HG02870 (cell line): ENCODE data around the gene SLC16A12.
"Not testable (repeated sequence)": the region's sequence is repeated elsewhere in the genome, so short reads cannot be mapped to it uniquely, and the experiment has no call there.

Experiments used
- ATAC-seq: cut with Tn5 transposase; IDR thresholded peaks from one replicate; pipeline ENCODE4 v1.9.1; 2021; ENCODE audit warnings: mild to moderate bottlenecking, moderate library complexity; ENCODE audit not compliant: unreplicated experiment

The SLC16A12 gene

GRCh38 chr10:89549510-89549909, 14.1 kb upstream of the SLC16A12 start:
- no peak for ATAC-seq

DNA sequence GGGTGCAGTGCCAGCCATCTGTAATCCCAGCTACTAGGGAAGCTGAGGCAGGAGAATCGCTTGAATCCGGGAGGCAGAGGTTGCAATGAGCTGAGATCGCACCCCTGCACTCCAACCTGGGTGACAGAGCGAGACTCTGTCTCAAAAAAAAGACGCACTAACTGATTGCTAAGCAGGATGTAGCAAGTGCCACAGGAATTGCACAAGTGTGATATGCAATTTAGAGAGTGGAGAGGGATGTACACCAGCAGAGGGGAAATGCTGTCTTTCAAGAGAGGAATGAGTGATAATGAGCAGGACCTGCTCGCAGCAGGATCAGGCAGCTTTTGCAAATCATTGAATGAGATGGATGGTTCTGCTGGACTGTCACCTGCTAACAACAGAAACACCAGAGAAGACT, 13.3 kb upstream of the SLC16A12 start:
- ATAC-seq = no peak

GRCh38 chr10:89547853-89548513, 12.6 kb upstream of the SLC16A12 start:
- no peak for ATAC-seq

DNA sequence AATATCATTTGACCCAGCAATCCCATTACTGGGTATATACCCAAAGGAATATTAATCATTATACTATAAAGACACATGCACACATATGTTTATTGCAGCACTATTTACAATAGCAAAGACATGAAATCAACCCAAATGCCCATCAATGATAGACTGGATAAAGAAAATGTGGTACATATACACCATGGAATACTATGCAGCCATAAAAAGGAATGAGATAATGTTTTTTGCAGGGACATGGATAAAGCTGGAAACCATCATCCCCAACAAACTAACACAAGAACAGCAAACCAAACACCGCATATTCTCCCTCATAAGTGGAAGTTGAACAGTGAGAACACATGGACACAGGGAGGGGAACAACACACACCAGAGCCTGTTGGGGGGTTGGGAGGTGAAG, 11.3 kb upstream of the SLC16A12 start:
- ATAC-seq = not testable (repeated sequence)

GRCh38 chr10:89543841-89544240, 8.4 kb upstream of the SLC16A12 start:
- no peak for ATAC-seq

- no peak for ATAC-seq
These were observed 5.1 kb upstream of the SLC16A12 start for GRCh38 chr10:89540420-89540949.

DNA sequence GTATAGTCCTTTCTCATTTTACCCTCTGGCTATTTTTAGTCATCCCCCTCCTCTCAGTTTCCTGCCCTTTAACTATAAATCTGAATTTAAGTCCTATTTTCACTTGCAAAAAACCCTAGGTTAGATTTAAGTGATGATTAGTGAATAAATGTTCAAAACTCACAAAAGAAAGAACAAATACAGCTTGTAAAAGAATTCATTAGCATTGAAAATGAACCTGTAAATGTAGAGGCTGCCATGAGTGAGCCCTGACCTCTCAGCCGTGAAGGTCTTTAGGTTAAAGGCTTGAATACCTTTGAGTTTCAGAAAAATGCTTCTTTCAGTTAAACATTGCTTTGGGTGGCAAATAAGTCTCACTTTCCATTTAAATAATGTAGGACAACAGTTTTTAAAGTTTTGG, 2.0 kb upstream of the SLC16A12 start:
- no peak for ATAC-seq

DNA sequence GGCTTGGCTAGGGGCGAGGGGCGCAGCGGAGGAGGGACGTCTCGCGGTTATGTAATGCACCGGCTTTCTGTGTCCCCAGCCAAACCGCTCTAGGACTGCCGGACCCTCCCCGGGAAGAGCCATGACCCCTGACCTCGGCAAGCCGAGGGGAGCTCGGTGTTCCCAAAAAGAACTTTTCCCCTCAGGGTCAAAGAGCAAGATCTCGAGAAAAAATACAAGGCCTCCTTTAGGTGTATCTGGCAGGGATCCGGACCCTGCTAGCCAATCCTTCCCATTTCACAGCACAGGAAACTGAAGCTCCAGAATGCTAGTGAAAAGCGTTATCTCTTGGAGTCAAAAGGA, 590 bp upstream of the SLC16A12 start:
- no peak for ATAC-seq

DNA sequence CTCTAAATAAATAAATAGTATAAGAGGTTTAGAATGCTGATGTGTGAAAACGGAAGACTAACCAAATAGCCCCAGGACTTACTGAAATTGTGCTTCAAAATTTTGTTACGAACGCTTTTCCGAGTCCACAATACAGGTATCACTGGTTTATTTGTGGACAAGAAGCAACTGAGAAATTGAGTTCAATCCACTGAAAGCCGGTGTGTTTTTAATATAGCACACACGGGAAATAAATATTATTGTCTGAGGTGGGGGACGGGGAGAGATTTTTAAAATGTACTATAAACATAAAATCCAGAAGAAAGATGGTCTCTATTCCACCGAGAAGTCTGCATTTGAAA, 598 bp downstream of the SLC16A12 start:
- ATAC-seq = no peak

DNA sequence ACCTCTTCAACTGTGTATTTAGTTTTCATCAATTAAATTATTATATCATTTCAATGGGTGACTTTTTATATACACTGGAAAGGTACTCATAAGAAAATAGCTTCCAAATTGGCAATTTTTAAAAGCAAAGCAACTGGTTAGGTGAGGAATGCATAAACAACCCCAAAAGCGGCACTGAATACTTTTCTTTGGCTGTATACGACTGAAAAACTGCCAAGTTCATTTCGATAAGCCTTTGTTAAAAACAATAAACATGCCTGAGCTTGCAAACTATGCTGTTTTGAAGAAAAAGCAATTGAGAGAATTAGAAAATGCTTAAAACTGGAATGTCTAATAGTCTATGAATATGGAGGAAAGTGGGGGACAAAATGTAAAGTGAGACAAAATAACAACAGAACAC, 2.9 kb downstream of the SLC16A12 start:
- ATAC-seq = no peak

- no peak for ATAC-seq
These were observed 4.0 kb downstream of the SLC16A12 start for GRCh38 chr10:89531359-89531758.

GRCh38 chr10:89529711-89530110, 5.7 kb downstream of the SLC16A12 start:
- ATAC-seq = not testable (repeated sequence)

DNA sequence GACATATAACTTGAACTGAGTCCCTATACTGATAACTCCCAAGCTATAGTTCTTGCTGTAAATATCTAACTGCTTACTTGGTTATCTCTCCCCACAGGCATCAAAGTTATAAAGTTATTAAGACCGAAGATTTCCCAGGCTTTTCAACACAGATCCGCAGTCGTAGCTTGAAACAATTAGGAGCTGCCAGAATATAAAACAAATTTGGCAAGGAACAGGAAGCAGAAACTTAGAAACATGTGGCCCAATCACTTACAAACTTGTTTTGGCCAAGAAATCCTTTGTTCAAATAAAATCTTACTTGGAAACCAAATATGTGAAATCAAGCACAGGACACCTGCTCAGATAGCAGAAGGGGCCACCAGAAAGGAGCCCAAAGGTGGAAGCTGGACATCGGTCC, 9.0 kb downstream of the SLC16A12 start:
- no peak for ATAC-seq

GRCh38 chr10:89525556-89525955, 9.8 kb downstream of the SLC16A12 start:
- ATAC-seq = no peak

- ATAC-seq = no peak
These were observed 11.1 kb downstream of the SLC16A12 start for GRCh38 chr10:89524279-89524678.

- no peak for ATAC-seq
These were observed 12.1 kb downstream of the SLC16A12 start for GRCh38 chr10:89523274-89523673.

DNA sequence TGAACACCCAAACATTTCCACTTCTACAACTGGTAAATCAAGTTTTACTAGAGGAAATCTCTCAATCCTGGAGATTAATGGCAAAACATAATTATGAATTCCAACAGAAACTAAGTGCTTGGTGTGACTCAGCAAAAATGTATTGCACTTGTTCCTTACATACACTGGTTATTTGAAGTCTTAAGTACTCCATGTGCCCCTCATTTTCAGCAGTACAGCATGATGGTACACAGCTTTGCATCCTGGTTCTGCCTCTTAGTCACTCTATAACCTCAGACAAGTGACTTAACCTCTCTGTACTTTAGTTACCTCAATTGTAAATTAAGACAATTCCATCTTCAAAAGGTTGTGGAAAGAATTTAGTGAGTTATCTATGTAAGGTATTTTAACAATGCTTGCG, 12.9 kb downstream of the SLC16A12 start:
- no peak for ATAC-seq

DNA sequence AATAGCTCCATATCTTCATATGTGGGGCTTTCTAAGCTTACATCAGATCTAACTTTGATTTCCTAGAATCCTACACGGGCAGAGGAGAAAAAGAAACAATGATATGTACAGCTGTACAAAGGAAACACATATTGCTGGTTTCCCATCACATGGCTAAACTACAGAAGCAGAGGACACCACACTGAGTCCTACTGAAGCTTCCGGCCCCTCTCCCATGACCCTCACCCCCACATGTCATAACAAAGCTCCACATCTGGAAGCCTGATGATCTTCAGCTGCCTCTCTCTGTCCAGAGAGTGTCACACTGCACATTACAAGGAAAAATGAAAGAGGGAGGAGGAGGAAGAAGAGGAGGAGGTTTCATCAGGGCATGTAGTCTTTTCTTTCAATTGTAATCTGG, 14.0 kb downstream of the SLC16A12 start:
- no peak for ATAC-seq

- ATAC-seq = no peak
These were observed 14.7 kb downstream of the SLC16A12 start for GRCh38 chr10:89520706-89521105.

GRCh38 chr10:89518876-89519842, 16.2 kb downstream of the SLC16A12 start:
- ATAC-seq = no peak

DNA sequence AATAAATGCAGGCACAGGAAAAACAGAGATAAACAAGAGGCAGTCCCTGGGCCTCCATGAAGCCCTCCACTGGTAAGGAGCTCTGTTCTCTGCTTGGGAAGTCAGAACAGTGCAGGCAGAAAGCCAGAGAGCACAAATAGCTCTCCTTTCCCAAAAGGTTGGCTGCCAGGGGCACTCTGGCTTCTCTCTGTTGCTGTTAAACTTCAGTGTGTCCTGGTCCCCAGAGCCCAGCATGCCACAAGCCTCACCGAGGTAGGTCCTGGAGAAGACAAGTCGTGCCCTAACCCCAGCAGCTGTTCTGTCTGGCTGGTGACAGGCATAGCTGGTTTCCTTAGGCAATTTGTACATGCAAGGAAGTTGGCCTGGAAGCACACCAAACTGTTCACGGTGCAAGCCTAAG, 17.3 kb downstream of the SLC16A12 start:
- ATAC-seq = no peak

GRCh38 chr10:89516149-89516832, 19.1 kb downstream of the SLC16A12 start:
- ATAC-seq = no peak
